Measurements from ENCODE around the gene CEP76.

The CEP76 gene

DNA sequence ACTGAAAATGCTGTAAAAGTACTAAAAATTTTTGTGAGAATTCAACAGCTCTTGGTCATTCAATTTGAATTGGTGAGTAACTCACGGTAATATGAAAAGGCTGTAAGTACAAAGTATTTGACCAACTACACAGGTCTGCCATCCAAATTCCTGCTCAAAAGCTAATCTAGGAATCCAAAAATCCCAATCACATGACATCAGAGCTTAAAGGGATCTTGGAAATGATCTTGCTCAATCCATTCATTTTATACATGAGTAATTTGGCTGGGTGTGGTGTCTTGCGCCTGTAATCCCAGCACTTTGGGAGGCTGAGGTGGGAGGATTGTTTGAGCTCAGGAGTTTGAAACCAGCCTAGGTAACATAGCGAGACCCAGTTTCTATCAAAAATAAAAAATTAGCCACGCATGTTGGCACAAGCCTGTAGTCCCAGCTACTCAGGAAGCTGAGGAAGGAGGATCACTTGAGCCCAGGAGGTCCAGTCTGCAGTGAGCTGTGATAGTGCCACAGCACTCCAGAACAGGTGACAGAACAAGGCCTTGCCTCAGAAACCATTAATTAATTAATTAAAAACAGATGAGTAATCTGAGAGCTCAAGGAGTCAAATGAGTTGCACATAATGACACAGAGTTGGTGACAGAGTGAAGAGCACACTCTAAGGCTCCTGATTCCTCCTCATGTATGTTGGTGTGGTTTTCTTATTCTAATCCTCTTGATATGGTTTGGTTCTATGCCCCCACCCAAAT, 64.5 kb downstream of the CEP76 start:
- H2BK120ac ChIP-seq (ENCODE audit: insufficient read depth, low read length, poor library complexity): no peak overlapping the region
- H3K9me3 ChIP-seq (ENCODE audit: insufficient read depth, low read depth, low read length): no peaks in the 10 kb centered on the region
- H2BK5ac ChIP-seq (ENCODE audit: low read depth, low read length, poor library complexity): no peak overlapping the region
- H3K9ac ChIP-seq (ENCODE audit: low read length): no peak overlapping the region
- no peak overlapping the region for H3K4me2 ChIP-seq (ENCODE audit: low read length)
- H3K4me1 ChIP-seq (ENCODE audit: control insufficient read depth in 1 of 2, insufficient read depth in 2 of 2, low read length in 2 of 2): peaks cover 3% of the 10 kb centered on the region in 2 experiments
- H3K36me3 ChIP-seq (ENCODE audit: control insufficient read depth in 1 of 2, insufficient read depth in 2 of 2, low read length in 2 of 2): no peaks in the 10 kb centered on the region
- no peaks in the 10 kb centered on the region for H3K79me2 ChIP-seq (ENCODE audit: control insufficient read depth, insufficient read depth, low read length, poor library complexity)
- no peak overlapping the region for H2AK5ac ChIP-seq (ENCODE audit: low read length)
- no peak overlapping the region for H4K91ac ChIP-seq (ENCODE audit: low read depth, low read length)
- no peak overlapping the region for H3K4ac ChIP-seq (ENCODE audit: low read depth, low read length)
- no peak overlapping the region for H4K8ac ChIP-seq (ENCODE audit: low read depth, low read length)
- no peak overlapping the region for H3K23ac ChIP-seq (ENCODE audit: low read length)
- H3K27ac ChIP-seq (ENCODE audit: low read depth, low read length): no peak overlapping the region
- no peak overlapping the region for H2BK12ac ChIP-seq (ENCODE audit: low read length)
- no peaks in the 10 kb centered on the region for H3K27me3 ChIP-seq (ENCODE audit: insufficient read depth, low read length)
- no peak overlapping the region for H3K18ac ChIP-seq (ENCODE audit: low read length)
- no peak overlapping the region for H4K12ac ChIP-seq (ENCODE audit: low read depth, low read length)
- H2AFZ ChIP-seq (ENCODE audit: insufficient read depth, low read length, poor library complexity): no peak overlapping the region
- H3K79me1 ChIP-seq (ENCODE audit: low read length): no peaks in the 10 kb centered on the region
- no CpG with 5 or more reads among the region's 4 CpGs for WGBS (ENCODE audit: extremely low coverage, insufficient coverage, insufficient read length)
- H3K4me3 ChIP-seq (ENCODE audit: low read depth, low read length): no peak overlapping the region
- DNase-seq: peak; percentile 45 to 89
- H3K14ac ChIP-seq (ENCODE audit: low read length): no peak overlapping the region

DNA sequence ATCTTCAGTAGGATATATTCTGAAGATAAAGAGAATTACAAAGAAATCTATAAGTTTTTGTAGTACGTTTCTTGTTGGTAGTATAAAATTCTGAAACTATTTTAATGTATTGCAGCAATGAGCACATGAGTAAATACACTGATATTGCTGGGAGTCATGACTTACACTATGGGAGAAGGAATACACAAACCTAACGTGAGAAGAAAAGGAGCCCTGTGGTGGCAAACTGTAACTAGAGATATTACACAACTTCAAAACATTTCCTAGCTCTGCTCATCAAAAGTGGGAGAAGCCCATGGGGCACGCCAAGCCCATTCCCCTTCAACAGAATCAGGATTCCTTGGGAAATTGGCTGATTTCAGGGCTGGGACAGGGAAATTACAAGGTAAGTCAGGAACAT, 65.1 kb downstream of the CEP76 start:
- no peaks in the 10 kb centered on the region for H3K36me3 ChIP-seq (ENCODE audit: control insufficient read depth in 1 of 2, insufficient read depth in 2 of 2, low read length in 2 of 2)
- H4K91ac ChIP-seq (ENCODE audit: low read depth, low read length): no peak overlapping the region
- H3K23ac ChIP-seq (ENCODE audit: low read length): no peak overlapping the region
- no peak overlapping the region for H3K4me3 ChIP-seq (ENCODE audit: low read depth, low read length)
- DNase-seq: no peak
- H2AK5ac ChIP-seq (ENCODE audit: low read length): no peak overlapping the region
- no peak overlapping the region for H3K4me2 ChIP-seq (ENCODE audit: low read length)
- no CpG with 5 or more reads among the region's 3 CpGs for WGBS (ENCODE audit: extremely low coverage, insufficient coverage, insufficient read length)
- H2BK12ac ChIP-seq (ENCODE audit: low read length): no peak overlapping the region
- no peak overlapping the region for H3K9ac ChIP-seq (ENCODE audit: low read length)
- no peak overlapping the region for H3K18ac ChIP-seq (ENCODE audit: low read length)
- H4K8ac ChIP-seq (ENCODE audit: low read depth, low read length): no peak overlapping the region
- no peaks in the 10 kb centered on the region for H3K27me3 ChIP-seq (ENCODE audit: insufficient read depth, low read length)
- H3K79me2 ChIP-seq (ENCODE audit: control insufficient read depth, insufficient read depth, low read length, poor library complexity): no peaks in the 10 kb centered on the region
- H2BK120ac ChIP-seq (ENCODE audit: insufficient read depth, low read length, poor library complexity): no peak overlapping the region
- H3K4ac ChIP-seq (ENCODE audit: low read depth, low read length): no peak overlapping the region
- H3K27ac ChIP-seq (ENCODE audit: low read depth, low read length): no peak overlapping the region
- no peak overlapping the region for H2BK5ac ChIP-seq (ENCODE audit: low read depth, low read length, poor library complexity)
- H3K14ac ChIP-seq (ENCODE audit: low read length): no peak overlapping the region
- H3K79me1 ChIP-seq (ENCODE audit: low read length): no peaks in the 10 kb centered on the region
- H3K4me1 ChIP-seq (ENCODE audit: control insufficient read depth in 1 of 2, insufficient read depth in 2 of 2, low read length in 2 of 2): peaks cover 3% of the 10 kb centered on the region in 2 experiments
- no peaks in the 10 kb centered on the region for H3K9me3 ChIP-seq (ENCODE audit: insufficient read depth, low read depth, low read length)
- H4K12ac ChIP-seq (ENCODE audit: low read depth, low read length): no peak overlapping the region
- no peak overlapping the region for H2AFZ ChIP-seq (ENCODE audit: insufficient read depth, low read length, poor library complexity)

DNA sequence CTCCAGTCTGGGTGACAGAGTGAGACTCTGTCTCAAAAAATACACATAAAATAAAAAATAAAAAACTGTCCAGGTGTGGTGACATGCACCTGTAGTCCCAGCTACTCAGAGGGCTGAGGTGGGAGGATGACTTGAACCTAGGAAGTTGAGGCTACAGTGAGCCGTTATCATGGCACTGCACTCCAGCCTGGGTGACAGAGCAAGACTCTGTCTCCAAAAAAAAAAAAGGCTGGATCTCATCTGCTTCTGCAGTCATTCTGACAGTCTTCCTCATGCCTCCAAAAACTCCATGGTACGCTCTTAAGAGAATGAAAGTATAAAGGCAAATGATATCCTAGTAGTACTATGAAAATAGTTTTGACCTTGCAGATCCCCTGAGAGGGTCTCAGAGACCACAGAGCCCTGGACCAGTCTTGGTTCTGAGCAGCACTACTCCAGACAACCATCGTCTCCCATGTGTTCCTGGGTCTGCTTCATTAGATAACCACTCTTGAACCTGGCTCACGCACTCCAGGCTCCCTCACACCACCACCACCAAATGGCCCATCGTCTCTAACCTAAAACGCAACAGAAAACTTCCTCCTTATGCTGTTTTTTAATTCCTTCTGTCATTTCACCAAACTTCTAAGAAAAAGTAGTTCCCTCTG, 70.6 kb downstream of the CEP76 start:
- Histone ChIP-seq H3K14ac (ENCODE audit: low read length) (no peak overlapping the region), H4K8ac (ENCODE audit: low read depth, low read length) (no peak overlapping the region), H3K27ac (ENCODE audit: low read depth, low read length) (no peak overlapping the region), H3K4me3 (ENCODE audit: low read depth, low read length) (no peak overlapping the region), H3K36me3 (ENCODE audit: control insufficient read depth in 1 of 2, insufficient read depth in 2 of 2, low read length in 2 of 2) (no peaks in the 10 kb centered on the region), H3K18ac (ENCODE audit: low read length) (no peak overlapping the region), H3K4ac (ENCODE audit: low read depth, low read length) (no peak overlapping the region), H2AK5ac (ENCODE audit: low read length) (no peak overlapping the region), H3K4me2 (ENCODE audit: low read length) (no peak overlapping the region), H3K9ac (ENCODE audit: low read length) (no peak overlapping the region), H4K12ac (ENCODE audit: low read depth, low read length) (no peak overlapping the region), H3K23ac (ENCODE audit: low read length) (no peak overlapping the region), H3K79me1 (ENCODE audit: low read length) (no peaks in the 10 kb centered on the region), H3K79me2 (ENCODE audit: control insufficient read depth, insufficient read depth, low read length, poor library complexity) (no peaks in the 10 kb centered on the region), H2BK5ac (ENCODE audit: low read depth, low read length, poor library complexity) (no peak overlapping the region), H4K91ac (ENCODE audit: low read depth, low read length) (no peak overlapping the region), H3K9me3 (ENCODE audit: insufficient read depth, low read depth, low read length) (no peaks in the 10 kb centered on the region), H3K4me1 (ENCODE audit: control insufficient read depth in 1 of 2, insufficient read depth in 2 of 2, low read length in 2 of 2) (no peaks in the 10 kb centered on the region), H2BK12ac (ENCODE audit: low read length) (no peak overlapping the region), H3K27me3 (ENCODE audit: insufficient read depth, low read length) (no peaks in the 10 kb centered on the region), H2BK120ac (ENCODE audit: insufficient read depth, low read length, poor library complexity) (no peak overlapping the region), H2AFZ (ENCODE audit: insufficient read depth, low read length, poor library complexity) (no peak overlapping the region)
- DNase-seq: no peak
- WGBS (ENCODE audit: extremely low coverage, insufficient coverage, insufficient read length): no CpG with 5 or more reads among the region's 6 CpGs

DNA sequence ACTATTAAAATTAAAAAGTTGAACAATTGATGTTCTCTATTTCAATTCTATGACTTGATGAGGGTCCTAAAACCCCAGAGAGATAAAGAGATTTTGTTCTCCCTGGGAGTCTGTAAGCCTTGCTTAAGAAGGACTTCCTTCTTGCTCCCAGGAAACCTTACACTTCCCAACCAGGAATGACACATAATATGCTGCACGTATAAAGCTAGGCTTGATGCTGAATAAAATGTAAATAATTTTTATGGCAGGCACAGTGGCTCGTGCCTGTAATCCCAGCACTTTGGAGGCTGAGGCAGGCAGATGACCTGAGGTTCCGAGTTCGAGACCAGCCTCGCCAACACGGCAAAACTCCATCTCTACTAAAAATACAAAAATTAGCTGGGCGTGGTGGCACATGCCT, 72.4 kb downstream of the CEP76 start:
- H3K9ac ChIP-seq (ENCODE audit: low read length): no peak overlapping the region
- H3K79me1 ChIP-seq (ENCODE audit: low read length): no peaks in the 10 kb centered on the region
- no peak overlapping the region for H3K23ac ChIP-seq (ENCODE audit: low read length)
- H3K4ac ChIP-seq (ENCODE audit: low read depth, low read length): no peak overlapping the region
- H3K27me3 ChIP-seq (ENCODE audit: insufficient read depth, low read length): no peaks in the 10 kb centered on the region
- H3K18ac ChIP-seq (ENCODE audit: low read length): no peak overlapping the region
- H4K91ac ChIP-seq (ENCODE audit: low read depth, low read length): no peak overlapping the region
- no peak overlapping the region for H4K8ac ChIP-seq (ENCODE audit: low read depth, low read length)
- no peak overlapping the region for H4K12ac ChIP-seq (ENCODE audit: low read depth, low read length)
- no peak overlapping the region for H3K27ac ChIP-seq (ENCODE audit: low read depth, low read length)
- H3K79me2 ChIP-seq (ENCODE audit: control insufficient read depth, insufficient read depth, low read length, poor library complexity): no peaks in the 10 kb centered on the region
- no peaks in the 10 kb centered on the region for H3K36me3 ChIP-seq (ENCODE audit: control insufficient read depth in 1 of 2, insufficient read depth in 2 of 2, low read length in 2 of 2)
- no peaks in the 10 kb centered on the region for H3K4me1 ChIP-seq (ENCODE audit: control insufficient read depth in 1 of 2, insufficient read depth in 2 of 2, low read length in 2 of 2)
- H3K4me3 ChIP-seq (ENCODE audit: low read depth, low read length): no peak overlapping the region
- H2AFZ ChIP-seq (ENCODE audit: insufficient read depth, low read length, poor library complexity): no peak overlapping the region
- H2BK120ac ChIP-seq (ENCODE audit: insufficient read depth, low read length, poor library complexity): no peak overlapping the region
- no peak overlapping the region for H2BK12ac ChIP-seq (ENCODE audit: low read length)
- no CpG with 5 or more reads among the region's 7 CpGs for WGBS (ENCODE audit: extremely low coverage, insufficient coverage, insufficient read length)
- H3K9me3 ChIP-seq (ENCODE audit: insufficient read depth, low read depth, low read length): no peaks in the 10 kb centered on the region
- no peak overlapping the region for H3K4me2 ChIP-seq (ENCODE audit: low read length)
- H2AK5ac ChIP-seq (ENCODE audit: low read length): no peak overlapping the region
- H3K14ac ChIP-seq (ENCODE audit: low read length): no peak overlapping the region
- no peak overlapping the region for H2BK5ac ChIP-seq (ENCODE audit: low read depth, low read length, poor library complexity)
- DNase-seq: no peak
